ENCODE measurements around the gene RAD51B.
"Not testable (repeated sequence)": the region's sequence is repeated elsewhere in the genome, so short reads cannot be mapped to it uniquely, and the experiment has no call there.

Gene RAD51B

DNA sequence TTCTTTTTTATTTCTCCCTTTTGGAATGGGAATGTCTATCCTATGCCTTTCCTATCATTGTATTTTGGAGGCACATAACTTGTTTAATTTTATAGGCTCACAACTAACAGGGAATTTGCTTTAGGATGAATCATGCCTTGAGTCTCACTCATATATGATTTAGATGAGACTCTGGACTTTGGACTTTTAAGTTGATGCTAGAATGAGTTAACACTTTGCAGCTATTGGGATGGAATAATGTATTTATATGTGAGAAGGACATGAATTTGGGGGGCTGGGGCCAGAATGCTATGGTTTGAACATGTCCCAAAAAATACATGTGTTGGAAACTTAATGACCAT lies 607.9 kb downstream of the RAD51B start:
- DNase-seq (ENCODE audit: low read depth), result no peak
- TF ChIP-seq, protein P1, sequence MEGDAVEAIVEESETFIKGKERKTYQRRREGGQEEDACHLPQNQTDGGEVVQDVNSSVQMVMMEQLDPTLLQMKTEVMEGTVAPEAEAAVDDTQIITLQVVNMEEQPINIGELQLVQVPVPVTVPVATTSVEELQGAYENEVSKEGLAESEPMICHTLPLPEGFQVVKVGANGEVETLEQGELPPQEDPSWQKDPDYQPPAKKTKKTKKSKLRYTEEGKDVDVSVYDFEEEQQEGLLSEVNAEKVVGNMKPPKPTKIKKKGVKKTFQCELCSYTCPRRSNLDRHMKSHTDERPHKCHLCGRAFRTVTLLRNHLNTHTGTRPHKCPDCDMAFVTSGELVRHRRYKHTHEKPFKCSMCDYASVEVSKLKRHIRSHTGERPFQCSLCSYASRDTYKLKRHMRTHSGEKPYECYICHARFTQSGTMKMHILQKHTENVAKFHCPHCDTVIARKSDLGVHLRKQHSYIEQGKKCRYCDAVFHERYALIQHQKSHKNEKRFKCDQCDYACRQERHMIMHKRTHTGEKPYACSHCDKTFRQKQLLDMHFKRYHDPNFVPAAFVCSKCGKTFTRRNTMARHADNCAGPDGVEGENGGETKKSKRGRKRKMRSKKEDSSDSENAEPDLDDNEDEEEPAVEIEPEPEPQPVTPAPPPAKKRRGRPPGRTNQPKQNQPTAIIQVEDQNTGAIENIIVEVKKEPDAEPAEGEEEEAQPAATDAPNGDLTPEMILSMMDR (conservative IDR thresholded peaks at IDR 0.05; ENCODE audit: control insufficient read depth, insufficient read depth, low read depth, low read length), result no peak
- H3K4me3 ChIP-seq (ENCODE audit: control insufficient read depth, low read depth, low read length), result no peak overlapping the region

GRCh38 chr14:68428900-68429299 lies 609.3 kb downstream of the RAD51B start:
- not testable (repeated sequence) for DNase-seq (ENCODE audit: low read depth); H3K4me3 ChIP-seq (ENCODE audit: control insufficient read depth, low read depth, low read length)

DNA sequence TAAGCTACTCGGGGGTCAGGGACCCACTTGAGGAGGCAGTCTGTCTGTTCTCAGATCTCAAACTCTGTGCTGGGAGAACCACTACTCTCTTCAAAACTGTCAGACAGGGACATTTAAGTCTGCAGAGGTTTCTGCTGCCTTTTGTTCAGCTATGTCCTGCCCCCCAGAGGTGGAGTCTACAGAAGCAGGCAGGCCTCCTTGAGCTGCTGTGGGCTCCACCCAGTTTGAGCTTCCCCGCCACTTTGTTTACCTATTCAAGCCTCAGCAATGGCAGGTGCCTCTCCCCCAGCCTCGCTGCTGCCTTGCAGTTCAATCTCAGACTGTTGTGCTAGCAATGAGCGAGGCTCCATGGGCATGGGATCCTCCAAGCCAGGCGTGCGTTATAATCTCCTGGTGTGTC lies 614.6 kb downstream of the RAD51B start:
- not testable (repeated sequence) for H3K4me3 ChIP-seq (ENCODE audit: control insufficient read depth, low read depth, low read length)

GRCh38 chr14:68435631-68436030 lies 616.1 kb downstream of the RAD51B start:
- not testable (repeated sequence) for H3K4me3 ChIP-seq (ENCODE audit: control insufficient read depth, low read depth, low read length); DNase-seq (ENCODE audit: low read depth)

More for the DNA sequence above, 614.6 kb downstream of the RAD51B start:
- not testable (repeated sequence) for DNase-seq (ENCODE audit: low read depth)

DNA sequence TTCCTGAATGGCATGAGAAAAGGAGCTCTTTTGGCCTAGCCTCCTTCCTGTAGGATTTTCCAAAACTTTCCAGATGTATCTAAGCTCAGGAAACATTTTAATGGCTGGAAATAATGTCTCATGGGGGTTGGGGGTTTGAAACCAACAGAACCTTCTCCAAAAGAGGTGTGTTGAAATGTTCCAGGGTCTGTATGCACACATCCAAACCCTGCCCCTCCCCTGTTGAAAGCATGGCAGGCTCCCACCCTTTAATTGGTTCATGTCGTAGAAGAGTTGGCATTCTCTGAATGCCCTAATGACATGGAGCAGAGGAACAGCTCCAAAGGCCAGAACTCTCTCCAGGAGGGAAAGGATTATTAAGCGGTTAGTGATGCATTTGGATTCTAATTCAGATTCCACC lies 620.1 kb downstream of the RAD51B start:
- H3K4me3 ChIP-seq (ENCODE audit: control insufficient read depth, low read depth, low read length), result no peak overlapping the region
- no peak for DNase-seq (ENCODE audit: low read depth)
- TF ChIP-seq, protein P1 (conservative IDR thresholded peaks at IDR 0.05; ENCODE audit: control insufficient read depth, insufficient read depth, low read depth, low read length), result no peak

DNA sequence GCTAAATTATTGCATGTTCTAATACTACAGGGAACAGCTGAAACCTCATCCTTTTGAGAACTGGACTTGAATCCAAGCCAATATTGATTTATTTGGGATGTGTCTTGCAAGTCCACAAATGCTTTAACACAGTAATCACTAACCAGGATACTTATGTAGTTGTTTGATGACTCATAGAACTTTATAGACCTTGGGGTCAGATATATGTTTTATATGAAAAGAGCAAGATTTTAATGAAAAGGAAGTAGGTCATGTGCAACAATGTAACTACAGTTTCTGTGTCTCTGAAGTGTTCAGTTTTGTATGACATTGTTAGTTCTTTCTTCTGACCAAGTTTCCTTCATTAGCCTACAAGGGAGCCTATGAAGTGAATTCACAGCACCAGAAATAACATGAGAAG lies 621.2 kb downstream of the RAD51B start:
- DNase-seq (ENCODE audit: low read depth), result peak; percentile 83
- H3K4me3 ChIP-seq (ENCODE audit: control insufficient read depth, low read depth, low read length), result no peak overlapping the region
- TF ChIP-seq, protein P1 (conservative IDR thresholded peaks at IDR 0.05; ENCODE audit: control insufficient read depth, insufficient read depth, low read depth, low read length), result no peak

GRCh38 chr14:68441542-68441941 lies 622.0 kb downstream of the RAD51B start:
- TF ChIP-seq, protein P1 (conservative IDR thresholded peaks at IDR 0.05; ENCODE audit: control insufficient read depth, insufficient read depth, low read depth, low read length), result no peak
- no peak overlapping the region for H3K4me3 ChIP-seq (ENCODE audit: control insufficient read depth, low read depth, low read length)
- peak; percentile 64 for DNase-seq (ENCODE audit: low read depth)

GRCh38 chr14:68442828-68443629 lies 623.5 kb downstream of the RAD51B start:
- TF ChIP-seq, protein P1 (conservative IDR thresholded peaks at IDR 0.05; ENCODE audit: control insufficient read depth, insufficient read depth, low read depth, low read length), result no peak
- H3K4me3 ChIP-seq (ENCODE audit: control insufficient read depth, low read depth, low read length), result no peak overlapping the region
- peak; percentile 95 for DNase-seq (ENCODE audit: low read depth)

All from fibroblast of mammary gland (primary cell).